Measurements from ENCODE around the gene COL11A2. TPM values are rescaled to one million over a fixed set of nuclear protein-coding genes. Genes with fewer than 3 reads are reported as not detected.

COL11A2 gene
- total and polyA plus RNA-seq, 2 of the 13 experiments (the other 11 are each of a cell fraction or from before 2014, with no cell fraction given), result 0.55 TPM

GRCh38 chr6:33198159-33198852 is 6.0 kb upstream of the COL11A2 start (continued):
- TF ChIP-seq PITX1 (CRISPR knock-in tag; IDR thresholded peaks at IDR 0.05), result peak; percentile 90
- no peak for TF ChIP-seq ZNF7 (CRISPR knock-in tag; IDR thresholded peaks at IDR 0.05)
- peak; percentile 88 for TF ChIP-seq TFE3 (CRISPR knock-in tag; IDR thresholded peaks at IDR 0.05)
- no peak for TF ChIP-seq ZNF253 (CRISPR knock-in tag; IDR thresholded peaks at IDR 0.05; ENCODE audit: borderline replicate concordance)
- peak; percentile 49; the same call in 1 of the 2 replicates for TF ChIP-seq MXD4 (CRISPR knock-in tag; IDR thresholded peaks at IDR 0.05)
- no peak for TF ChIP-seq ZNF773 (CRISPR knock-in tag; IDR thresholded peaks at IDR 0.05; ENCODE audit: borderline replicate concordance)
- TF ChIP-seq REXO4 (CRISPR knock-in tag; IDR thresholded peaks at IDR 0.05; ENCODE audit: borderline replicate concordance), result no peak
- TF ChIP-seq SETDB1 (CRISPR knock-in tag; IDR thresholded peaks at IDR 0.05; ENCODE audit: borderline replicate concordance), result no peak
- TF ChIP-seq RNF2 (conservative IDR thresholded peaks at IDR 0.05; ENCODE audit: low read depth), result no peak
- TF ChIP-seq PRMT3 (CRISPR knock-in tag; IDR thresholded peaks at IDR 0.05; ENCODE audit: borderline replicate concordance, low read depth), result no peak
- no peak for TF ChIP-seq SAFB2 (CRISPR knock-in tag; IDR thresholded peaks at IDR 0.05; ENCODE audit: borderline replicate concordance, low read depth)
- TF ChIP-seq MTF1 (CRISPR knock-in tag; IDR thresholded peaks at IDR 0.05), result no peak
- TF ChIP-seq CBX5 (CRISPR knock-in tag; IDR thresholded peaks at IDR 0.05; ENCODE audit: borderline replicate concordance), result 0 out of 2 replicates have a peak, but pooled peaks have one; percentile 36
- TF ChIP-seq ZNF362 (CRISPR knock-in tag; IDR thresholded peaks at IDR 0.05; ENCODE audit: borderline replicate concordance), result peak; percentile 77; the same call in 1 of the 2 replicates
- no peak for TF ChIP-seq ZNF468 (CRISPR knock-in tag; IDR thresholded peaks at IDR 0.05)
- peak; percentile 52; the same call in 1 of the 2 replicates for TF ChIP-seq ONECUT2 (CRISPR knock-in tag; IDR thresholded peaks at IDR 0.05)
- TF ChIP-seq ZBTB7A (CRISPR knock-in tag; IDR thresholded peaks at IDR 0.05), result no peak
- TF ChIP-seq SRF (IDR thresholded peaks at IDR 0.05; ENCODE audit: low read depth, low read length), result 0 out of 2 replicates have a peak, but pooled peaks have one; percentile 30
- peak; percentile 82; the same call in 1 of the 2 replicates for TF ChIP-seq ZNF335 (CRISPR knock-in tag; IDR thresholded peaks at IDR 0.05)
- TF ChIP-seq CBX1 (IDR thresholded peaks at IDR 0.05; ENCODE audit: low read depth), result peak; percentile 38
- peak; percentile 95 for TF ChIP-seq HDAC1 (CRISPR knock-in tag; IDR thresholded peaks at IDR 0.05)
- TF ChIP-seq, protein P1, sequence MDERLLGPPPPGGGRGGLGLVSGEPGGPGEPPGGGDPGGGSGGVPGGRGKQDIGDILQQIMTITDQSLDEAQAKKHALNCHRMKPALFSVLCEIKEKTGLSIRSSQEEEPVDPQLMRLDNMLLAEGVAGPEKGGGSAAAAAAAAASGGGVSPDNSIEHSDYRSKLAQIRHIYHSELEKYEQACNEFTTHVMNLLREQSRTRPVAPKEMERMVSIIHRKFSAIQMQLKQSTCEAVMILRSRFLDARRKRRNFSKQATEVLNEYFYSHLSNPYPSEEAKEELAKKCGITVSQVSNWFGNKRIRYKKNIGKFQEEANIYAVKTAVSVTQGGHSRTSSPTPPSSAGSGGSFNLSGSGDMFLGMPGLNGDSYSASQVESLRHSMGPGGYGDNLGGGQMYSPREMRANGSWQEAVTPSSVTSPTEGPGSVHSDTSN (CRISPR knock-in tag; IDR thresholded peaks at IDR 0.05), result peak; percentile 62
- TF ChIP-seq MLX (CRISPR knock-in tag; IDR thresholded peaks at IDR 0.05), result peak; percentile 62; the same call in 1 of the 2 replicates
- peak; percentile 85 for TF ChIP-seq ZNF788 (CRISPR knock-in tag; IDR thresholded peaks at IDR 0.05; ENCODE audit: borderline replicate concordance)
- no peak for TF ChIP-seq WIZ (CRISPR knock-in tag; IDR thresholded peaks at IDR 0.05)
- peak; percentile 79; the same call in 1 of the 2 replicates for TF ChIP-seq YEATS2 (CRISPR knock-in tag; IDR thresholded peaks at IDR 0.05; ENCODE audit: borderline replicate concordance)
- TF ChIP-seq ATF5 (CRISPR knock-in tag; IDR thresholded peaks at IDR 0.05; ENCODE audit: low read depth), result no peak
